T1000 (cell line): ENCODE results near the gene JMY.

Source experiments
- DNase-seq: peaks from one replicate; lab custom pipeline; 2025; ENCODE audit warnings: mixed read lengths; lab: John Stamatoyannopoulos, UW

The JMY gene

GRCh38 chr5:79287907-79288306 is 52.0 kb downstream of the JMY start:
- DNase-seq: no peak

DNA sequence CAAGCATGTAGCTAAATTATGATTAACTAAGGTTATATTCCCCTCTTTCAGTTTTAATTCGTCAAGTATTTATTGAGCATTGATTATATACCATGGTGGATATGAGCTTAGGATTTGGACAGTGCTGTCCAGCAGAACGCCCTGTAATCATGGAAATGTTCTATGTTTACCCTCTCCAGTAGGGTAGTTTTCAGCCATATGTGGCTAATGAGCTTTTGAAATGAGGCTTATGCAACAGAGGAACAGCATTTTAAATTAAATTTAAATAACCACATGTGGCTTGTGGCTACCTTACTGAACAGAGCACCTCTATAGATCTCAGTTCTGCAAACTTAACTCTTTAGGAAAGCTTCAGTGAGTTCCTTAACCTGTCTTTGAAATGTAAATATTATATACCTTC is 59.1 kb downstream of the JMY start:
- no peak for DNase-seq

DNA sequence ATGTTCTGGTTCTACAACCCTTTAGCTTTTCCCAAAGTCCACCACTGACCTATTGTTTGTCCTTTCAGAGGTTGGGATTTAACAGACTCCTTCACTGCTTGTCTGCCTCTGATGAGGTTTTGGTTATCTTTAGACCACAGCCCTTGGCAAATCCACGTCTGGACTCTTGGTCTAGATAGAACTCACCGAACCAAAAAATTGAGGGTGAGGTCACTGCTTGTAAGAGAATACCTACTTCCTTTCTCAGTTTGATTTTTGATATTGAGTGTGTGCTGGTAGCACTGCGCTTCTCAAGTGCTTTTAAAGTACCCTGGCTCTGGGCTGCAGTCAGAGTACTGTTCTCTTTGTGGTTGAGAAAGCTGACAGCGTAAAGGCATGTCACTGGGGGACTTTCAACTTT is 61.7 kb downstream of the JMY start:
- DNase-seq: no peak

GRCh38 chr5:79301046-79301712 is 65.2 kb downstream of the JMY start:
- no peak for DNase-seq

- no peak for DNase-seq
Observed at GRCh38 chr5:79302454-79302853, 66.5 kb downstream of the JMY start.

GRCh38 chr5:79305706-79306105 is 69.8 kb downstream of the JMY start:
- DNase-seq: no peak

DNA sequence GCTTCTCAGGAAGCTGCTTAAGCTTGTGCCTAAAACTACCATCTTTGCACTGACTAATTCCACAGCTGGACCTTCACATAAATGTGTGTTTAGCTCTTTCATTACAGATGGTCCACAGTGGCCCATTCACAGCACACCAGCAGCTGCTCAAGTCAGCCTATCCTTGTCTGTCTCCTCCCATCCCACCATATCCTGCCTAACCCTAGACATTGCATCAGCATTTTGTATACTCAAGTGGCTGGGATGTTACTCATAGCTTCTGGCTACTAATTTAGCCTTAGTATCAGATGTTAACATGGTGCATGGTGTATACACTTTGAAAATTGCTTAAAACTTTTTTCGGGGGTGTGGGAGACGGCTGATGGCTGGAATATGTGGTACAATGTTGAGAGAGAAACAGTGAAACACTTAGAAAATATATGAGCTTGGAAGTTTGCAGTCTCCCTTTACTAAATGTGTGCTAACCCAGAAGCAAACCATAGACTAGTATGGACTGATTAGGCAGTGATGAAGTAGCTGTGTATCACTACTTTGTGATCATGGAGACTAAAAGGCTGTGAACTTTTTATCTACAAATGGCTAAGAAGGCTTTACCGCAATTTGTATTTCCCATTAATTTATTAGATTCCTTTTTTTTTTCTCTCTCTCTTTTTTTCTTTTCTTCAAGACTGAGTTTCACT is 83.1 kb downstream of the JMY start:
- DNase-seq: no peak

DNA sequence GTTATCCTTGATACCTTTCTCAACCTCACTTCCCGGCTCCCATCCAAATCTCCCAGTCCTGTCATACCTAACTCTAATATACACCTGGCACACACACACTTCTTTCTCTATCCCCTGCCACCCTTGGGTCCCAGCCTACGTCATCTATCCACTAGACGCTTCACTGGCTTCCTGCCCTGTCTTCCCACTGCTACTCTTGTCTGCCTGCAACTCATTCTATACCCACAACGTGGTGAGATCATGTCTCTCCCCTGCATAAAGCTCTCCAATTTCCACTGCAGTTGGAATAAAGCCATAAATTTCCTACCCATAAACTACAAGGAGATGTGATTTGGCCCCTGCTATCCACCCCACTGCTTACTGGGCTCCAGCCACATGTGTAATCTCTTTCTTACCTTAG is 93.5 kb downstream of the JMY start:
- no peak for DNase-seq

DNA sequence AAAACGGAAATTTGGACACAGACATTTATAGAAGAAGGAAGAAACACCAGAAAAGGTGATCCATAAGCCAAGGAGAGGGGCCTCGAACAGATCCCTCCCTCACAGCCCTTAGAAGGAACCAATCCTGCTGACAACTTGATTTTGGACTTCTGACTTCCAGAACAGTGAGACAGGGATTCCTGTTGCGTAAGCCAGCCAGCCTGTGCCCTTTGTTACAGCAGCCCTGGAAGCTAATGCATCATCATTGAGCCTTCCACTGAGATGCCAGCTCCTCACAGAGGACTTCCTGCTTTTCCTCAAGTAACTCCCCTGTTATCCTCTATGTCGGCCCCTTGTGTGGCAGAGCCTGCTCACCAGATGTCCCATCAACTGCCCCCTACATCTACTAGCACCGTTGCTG is 94.1 kb downstream of the JMY start:
- DNase-seq: no peak

GRCh38 chr5:79333852-79334557 is 98.1 kb downstream of the JMY start:
- no peak for DNase-seq

- peak; percentile 56 for DNase-seq
Observed at GRCh38 chr5:79346420-79346824, 110.5 kb downstream of the JMY start.

DNA sequence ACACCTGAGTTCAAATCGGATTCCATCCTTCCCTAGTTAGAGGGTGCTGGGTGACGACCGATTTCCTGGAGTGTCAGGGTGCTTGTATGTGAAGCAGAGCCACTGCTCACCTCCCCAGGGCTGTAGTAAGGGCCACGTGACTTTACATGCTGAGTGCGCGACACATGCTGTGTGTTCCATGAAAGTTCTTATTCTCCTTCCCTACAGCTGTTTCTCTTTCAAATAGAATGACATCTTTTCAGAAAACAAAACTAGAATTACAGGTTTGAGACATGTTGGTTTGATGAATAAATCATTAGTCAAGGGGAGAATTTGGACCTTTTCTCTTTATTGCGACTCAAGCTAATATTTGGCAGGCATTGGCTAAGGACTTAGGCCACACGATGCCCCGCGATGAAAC is 113.1 kb downstream of the JMY start:
- DNase-seq: no peak

DNA sequence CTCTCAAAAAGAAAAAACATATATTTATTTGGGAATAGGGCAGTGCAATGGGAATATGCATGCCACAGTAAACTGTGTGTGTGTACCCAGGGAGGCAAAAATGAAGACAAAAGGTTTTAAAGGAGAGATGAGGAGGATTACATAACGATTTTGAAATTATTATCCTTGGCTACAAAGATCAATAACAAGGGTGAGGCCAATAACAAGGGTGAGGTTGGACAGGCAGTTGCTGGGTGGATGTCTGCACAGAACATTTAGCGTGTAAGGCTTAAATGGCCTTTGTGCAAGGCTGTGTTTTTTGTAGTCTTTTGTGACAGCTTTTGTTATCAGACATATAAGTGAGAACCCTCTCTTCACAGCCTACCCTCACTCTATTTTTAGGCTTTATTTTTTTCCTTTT is 114.0 kb downstream of the JMY start:
- DNase-seq: no peak

DNA sequence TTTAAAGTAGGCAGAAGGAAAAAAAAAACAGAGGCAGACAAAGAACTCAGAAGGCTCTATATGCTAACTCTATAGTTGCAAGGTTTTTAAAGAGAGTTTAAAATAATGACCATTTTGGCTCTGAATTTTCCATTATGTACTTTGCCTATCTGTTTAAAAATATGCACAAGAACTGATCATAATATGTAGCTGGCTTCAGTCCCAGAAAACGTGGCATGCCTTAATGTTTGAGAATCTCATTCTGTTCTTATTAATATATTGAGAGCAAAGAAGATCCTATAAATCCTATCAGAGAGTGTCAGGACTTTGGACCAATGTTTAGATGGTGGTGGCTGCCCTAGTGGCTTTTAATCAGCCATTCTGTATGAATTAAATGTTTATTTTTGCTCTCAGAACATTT is 121.5 kb downstream of the JMY start:
- no peak for DNase-seq
